OCI-LY3 (cell line): Measurements from ENCODE around the gene CXCL13.
"Not testable (repeated sequence)": the region's sequence is repeated elsewhere in the genome, so short reads cannot be mapped to it uniquely, and the experiment has no call there.

Experiments
- H2AFZ ChIP-seq: fragments of 200-600, 300-600 bp; shearing (Covaris generic); 2 replicates; pipeline ENCODE4 v1.6.0; 2014; ENCODE audit warnings: antibody characterized with exemption, low read depth, low read length
- H3K27ac ChIP-seq: fragments of 200-600, 300-600 bp; sonication (generic); 2 replicates; pipeline ENCODE4 v1.5.1; 2014; ENCODE audit warnings: mild to moderate bottlenecking, low read length, moderate library complexity, mixed read lengths
- H3K27me3 ChIP-seq: fragments of 200-600, 300-600 bp; sonication (generic); 2 replicates; pipeline ENCODE4 v1.6.1; 2014; ENCODE audit warnings: low read depth, low read length, mixed read lengths
- H3K36me3 ChIP-seq: fragments of 200-600, 300-600 bp; sonication (generic); replicated peaks from 2 replicates; pipeline ENCODE3; 2014; ENCODE audit warnings: low read depth, low read length, mixed read lengths
- H3K4me1 ChIP-seq: fragments of 300-600, 200-600 bp; sonication (generic); 2 replicates; pipeline ENCODE4 v1.6.1; 2014; ENCODE audit warnings: low read length, mixed read lengths
- H3K4me2 ChIP-seq: fragments of 200-600, 300-600 bp; sonication (generic); 2 replicates; pipeline ENCODE4 v1.6.1; 2014; ENCODE audit warnings: low read length, mixed read lengths
- H3K4me3 ChIP-seq: fragments of 300-600, 200-600 bp; sonication (generic); 2 replicates; pipeline ENCODE4 v1.5.1; 2014; ENCODE audit warnings: antibody characterized with exemption, mild to moderate bottlenecking, low read length, moderate library complexity
- H3K79me2 ChIP-seq: fragments of 300-600, 200-600 bp; shearing (Covaris generic); 2 replicates; pipeline ENCODE4 v1.6.1; 2014; ENCODE audit warnings: mild to moderate bottlenecking, low read length, mixed read lengths
- H3K9ac ChIP-seq: fragments of 300-600, 200-600 bp; shearing (Covaris generic); 2 replicates; pipeline ENCODE4 v1.6.0; 2014; ENCODE audit warnings: mild to moderate bottlenecking, low read length, moderate library complexity
- H3K9me3 ChIP-seq: fragments of 200-600, 300-600 bp; shearing (Covaris generic); 2 replicates; pipeline ENCODE4 v1.6.1; 2014; ENCODE audit warnings: low read length, mixed read lengths; ENCODE audit not compliant: insufficient read depth
- H4K20me1 ChIP-seq: fragments of 200-600, 300-600 bp; sonication (generic); 2 replicates; pipeline ENCODE4 v1.6.1; 2016; ENCODE audit warnings: low read length, mixed read lengths; ENCODE audit not compliant: insufficient read depth
- CTCF ChIP-seq: fragments of 200-600, 300-600 bp; sonication (generic); IDR thresholded peaks from 2 replicates; pipeline ENCODE4 v1.5.1; 2014; ENCODE audit warnings: antibody characterized with exemption, low read length, low read depth
- EZH2phosphoT487 ChIP-seq: fragments of 200-600 bp; shearing (Covaris generic); IDR thresholded peaks from 2 replicates; pipeline ENCODE4 v1.6.1; 2018; ENCODE audit warnings: antibody characterized with exemption, mixed run types, low read depth

Gene CXCL13

GRCh38 chr4:77566148-77566547, 39.5 kb upstream of the CXCL13 start:
- H3K4me1 ChIP-seq, result no peaks in the 10 kb centered on the region
- no peaks in the 10 kb centered on the region for H3K27me3 ChIP-seq
- no peak overlapping the region for H3K27ac ChIP-seq
- TF ChIP-seq EZH2phosphoT487 (no peak), CTCF (no peak)
- H2AFZ ChIP-seq, result no peak overlapping the region
- H3K9me3 ChIP-seq, result 0 out of 2 replicates have a peak, but pooled peaks cover 7% of the 10 kb centered on the region
- H3K9ac ChIP-seq, result no peak overlapping the region
- no peak overlapping the region for H3K4me2 ChIP-seq
- no peaks in the 10 kb centered on the region for H3K36me3 ChIP-seq
- no peaks in the 10 kb centered on the region for H3K79me2 ChIP-seq
- H3K4me3 ChIP-seq, result no peak overlapping the region
- no peaks in the 10 kb centered on the region for H4K20me1 ChIP-seq

GRCh38 chr4:77567549-77567948, 38.1 kb upstream of the CXCL13 start:
- H3K4me3 ChIP-seq, result no peak overlapping the region
- H3K9me3 ChIP-seq, result 0 out of 2 replicates have a peak, but pooled peaks cover 7% of the 10 kb centered on the region
- H3K9ac ChIP-seq, result no peak overlapping the region
- H3K27ac ChIP-seq, result no peak overlapping the region
- no peaks in the 10 kb centered on the region for H3K79me2 ChIP-seq
- TF ChIP-seq CTCF, result no peak
- no peak for TF ChIP-seq EZH2phosphoT487
- no peaks in the 10 kb centered on the region for H3K27me3 ChIP-seq
- no peaks in the 10 kb centered on the region for H4K20me1 ChIP-seq
- H3K4me1 ChIP-seq, result no peaks in the 10 kb centered on the region
- H3K4me2 ChIP-seq, result no peak overlapping the region
- H2AFZ ChIP-seq, result no peak overlapping the region
- H3K36me3 ChIP-seq, result no peaks in the 10 kb centered on the region

GRCh38 chr4:77570508-77571214, 35.0 kb upstream of the CXCL13 start:
- H3K27me3 ChIP-seq, H4K20me1 ChIP-seq, H3K27ac ChIP-seq, H3K9ac ChIP-seq, H3K4me2 ChIP-seq, H2AFZ ChIP-seq, H3K4me1 ChIP-seq, H3K79me2 ChIP-seq, H3K36me3 ChIP-seq, H3K9me3 ChIP-seq, H3K4me3 ChIP-seq: not testable (repeated sequence)

- Histone ChIP-seq H3K4me1 (peaks cover 31% of the 10 kb centered on the region), H3K4me2 (no peak overlapping the region), H3K27ac (no peak overlapping the region), H3K36me3 (no peaks in the 10 kb centered on the region), H3K9me3 (no peaks in the 10 kb centered on the region), H3K27me3 (no peaks in the 10 kb centered on the region), H4K20me1 (no peaks in the 10 kb centered on the region), H3K4me3 (no peak overlapping the region), H2AFZ (no peak overlapping the region), H3K79me2 (no peaks in the 10 kb centered on the region), H3K9ac (no peak overlapping the region)
- TF ChIP-seq CTCF, result no peak
- no peak for TF ChIP-seq EZH2phosphoT487
These were observed 29.3 kb upstream of the CXCL13 start for GRCh38 chr4:77576351-77576750.
